Breast epithelium (tissue), 4 donors: ENCODE results near the gene MTCL1. TPM values are rescaled to one million over a fixed set of nuclear protein-coding genes. Genes with fewer than 3 reads are reported as not detected.

ENCODE experiments used
- DNase-seq, 2 donors: peaks; one replicate each; pipeline ENCODE4 v3.0.0-alpha.2; 2019; ENCODE audit warnings: low spot score in 2 of 2
- H3K27ac ChIP-seq, 2 donors: fragments of 200-600 bp; sonication (generic) in 1 of 2; one replicate each; pipeline ENCODE4 v1.5.1; 2016 to 2019; ENCODE audit warnings: mild to moderate bottlenecking in 1 of 2
- H3K27me3 ChIP-seq, 2 donors: fragments of 200-600 bp; sonication (generic) in 1 of 2; one replicate each; pipeline versions ENCODE4 v1.5.1 to v1.6.0; 2017 to 2019; ENCODE audit warnings: control low read depth in 1 of 2, mild to moderate bottlenecking in 1 of 2
- H3K36me3 ChIP-seq: fragments of 200-600 bp; one replicate; pipeline ENCODE4 v1.5.1; 2019
- H3K4me1 ChIP-seq, 2 donors: fragments of 200-600 bp; sonication (generic); one replicate each; pipeline ENCODE4 v1.5.1; 2016 to 2019; ENCODE audit warnings: control low read depth in 1 of 2
- H3K4me3 ChIP-seq, 3 donors: fragments of 200-600 bp; sonication (generic); 1 replicate in 2 of 3; 2 replicates in 1 of 3; pipeline ENCODE4 v1.5.1; 2016 to 2019; ENCODE audit warnings: mild to moderate bottlenecking in 3 of 3, moderate library complexity in 2 of 3
- H3K9me3 ChIP-seq, 2 donors: fragments of 200-600 bp; sonication (generic) in 1 of 2; one replicate each; pipeline ENCODE4 v1.5.1; 2016 to 2019; ENCODE audit warnings: control low read depth in 1 of 2
- POLR2A ChIP-seq: fragments of 450-650 bp; IDR thresholded peaks from one replicate; pipeline ENCODE4 v1.6.1; 2016; ENCODE audit warnings: antibody characterized with exemption, mild to moderate bottlenecking, moderate library complexity
- POLR2AphosphoS5 ChIP-seq, 3 donors: sonication (generic); formaldehyde crosslinking; IDR thresholded peaks; one replicate each; pipeline ENCODE4 v1.6.1; 2017; ENCODE audit warnings: antibody characterized with exemption in 3 of 3
- intact Hi-C: fragments of 100-400 bp; cut with DNase I; formaldehyde crosslinking; loops from one replicate; pipeline ENCODE4 v1.15.1; 2023; ENCODE audit warnings: low total_unique reads
- total RNA-seq, 3 donors: library from RNA; depleted of rRNA; stranded (reverse); fragments of >200 nt; gene quantifications; one replicate each; pipeline ENCODE4 v1.1.0, GENCODE V29; 2016
- TF ChIP-seq, protein P1 (sequence below), 3 donors: fragments of 450-650 bp; IDR thresholded peaks; one replicate each; pipeline ENCODE4 v1.5.1; 2016 to 2017; ENCODE audit warnings: antibody characterized with exemption in 3 of 3, mild to moderate bottlenecking in 3 of 3, moderate library complexity in 3 of 3

The MTCL1 gene
- total RNA-seq, 3 donors from 2014 or later = 4.9 to 9.1 (median 7.2) TPM

DNA sequence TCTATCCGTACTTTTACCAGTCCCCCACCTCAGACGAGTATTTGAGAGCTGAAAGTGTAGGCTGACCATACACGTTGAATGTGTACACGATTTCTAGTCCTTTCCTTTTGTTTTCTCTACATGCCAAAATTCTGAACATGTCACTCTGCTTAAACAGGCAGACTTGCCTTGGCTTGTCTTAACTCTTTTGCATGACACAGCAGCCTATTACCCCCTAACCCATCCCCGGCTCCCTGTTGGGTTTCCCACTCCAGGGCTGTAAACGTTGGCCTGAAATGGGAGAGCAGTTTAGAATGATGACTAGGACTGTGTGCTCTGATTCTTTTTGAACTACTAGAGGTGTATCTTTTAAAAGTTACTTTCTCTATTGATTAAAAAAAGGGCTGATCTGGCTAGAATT is 19.1 kb downstream of the MTCL1 start:
- no peak for DNase-seq
- Histone ChIP-seq H3K27ac (no peak overlapping the region), H3K4me3 (no peak overlapping the region), H3K36me3 (no peaks in the 10 kb centered on the region), H3K4me1 (no peaks in the 10 kb centered on the region), H3K9me3 (no peaks in the 10 kb centered on the region), H3K27me3 (no peaks in the 10 kb centered on the region)
- intact Hi-C loops = no loop called here
- TF ChIP-seq POLR2AphosphoS5 (IDR thresholded peaks at IDR 0.05) = no peak
- TF ChIP-seq, protein P1, sequence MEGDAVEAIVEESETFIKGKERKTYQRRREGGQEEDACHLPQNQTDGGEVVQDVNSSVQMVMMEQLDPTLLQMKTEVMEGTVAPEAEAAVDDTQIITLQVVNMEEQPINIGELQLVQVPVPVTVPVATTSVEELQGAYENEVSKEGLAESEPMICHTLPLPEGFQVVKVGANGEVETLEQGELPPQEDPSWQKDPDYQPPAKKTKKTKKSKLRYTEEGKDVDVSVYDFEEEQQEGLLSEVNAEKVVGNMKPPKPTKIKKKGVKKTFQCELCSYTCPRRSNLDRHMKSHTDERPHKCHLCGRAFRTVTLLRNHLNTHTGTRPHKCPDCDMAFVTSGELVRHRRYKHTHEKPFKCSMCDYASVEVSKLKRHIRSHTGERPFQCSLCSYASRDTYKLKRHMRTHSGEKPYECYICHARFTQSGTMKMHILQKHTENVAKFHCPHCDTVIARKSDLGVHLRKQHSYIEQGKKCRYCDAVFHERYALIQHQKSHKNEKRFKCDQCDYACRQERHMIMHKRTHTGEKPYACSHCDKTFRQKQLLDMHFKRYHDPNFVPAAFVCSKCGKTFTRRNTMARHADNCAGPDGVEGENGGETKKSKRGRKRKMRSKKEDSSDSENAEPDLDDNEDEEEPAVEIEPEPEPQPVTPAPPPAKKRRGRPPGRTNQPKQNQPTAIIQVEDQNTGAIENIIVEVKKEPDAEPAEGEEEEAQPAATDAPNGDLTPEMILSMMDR (IDR thresholded peaks at IDR 0.05) = no peak
- no peak for TF ChIP-seq POLR2A

DNA sequence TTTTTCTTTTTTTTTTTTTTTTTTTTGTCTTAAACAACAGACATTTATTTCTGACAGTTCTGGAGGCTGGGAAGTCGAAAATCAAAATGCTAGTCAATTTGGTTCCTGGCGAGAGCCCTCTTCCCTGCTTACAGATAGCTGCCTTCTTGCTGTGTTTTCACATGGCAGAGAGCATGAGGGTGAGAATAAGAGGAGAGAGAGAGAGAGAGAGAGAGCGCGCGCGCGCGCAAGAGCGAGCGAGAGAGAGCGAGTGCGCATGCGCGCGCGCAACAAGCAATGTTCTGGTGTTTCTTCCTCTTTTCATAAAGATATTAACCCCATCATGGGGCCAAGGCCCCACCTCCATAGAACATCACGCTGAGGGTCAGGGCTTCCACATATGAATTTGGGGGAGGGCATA is 20.9 kb downstream of the MTCL1 start:
- TF ChIP-seq, protein P1 (IDR thresholded peaks at IDR 0.05) = no peak
- no peak for TF ChIP-seq POLR2AphosphoS5 (IDR thresholded peaks at IDR 0.05)
- TF ChIP-seq POLR2A = no peak
- H3K27me3 ChIP-seq = no peaks in the 10 kb centered on the region
- no peaks in the 10 kb centered on the region for H3K4me1 ChIP-seq
- intact Hi-C loops = loop anchor here (2.0 kb wide), 1 partner anchor 29 kb away; no protein-coding TSS in a partner anchor
- H3K4me3 ChIP-seq = no peak overlapping the region
- no peaks in the 10 kb centered on the region for H3K36me3 ChIP-seq
- DNase-seq = no peak
- no peak overlapping the region for H3K27ac ChIP-seq
- no peaks in the 10 kb centered on the region for H3K9me3 ChIP-seq

DNA sequence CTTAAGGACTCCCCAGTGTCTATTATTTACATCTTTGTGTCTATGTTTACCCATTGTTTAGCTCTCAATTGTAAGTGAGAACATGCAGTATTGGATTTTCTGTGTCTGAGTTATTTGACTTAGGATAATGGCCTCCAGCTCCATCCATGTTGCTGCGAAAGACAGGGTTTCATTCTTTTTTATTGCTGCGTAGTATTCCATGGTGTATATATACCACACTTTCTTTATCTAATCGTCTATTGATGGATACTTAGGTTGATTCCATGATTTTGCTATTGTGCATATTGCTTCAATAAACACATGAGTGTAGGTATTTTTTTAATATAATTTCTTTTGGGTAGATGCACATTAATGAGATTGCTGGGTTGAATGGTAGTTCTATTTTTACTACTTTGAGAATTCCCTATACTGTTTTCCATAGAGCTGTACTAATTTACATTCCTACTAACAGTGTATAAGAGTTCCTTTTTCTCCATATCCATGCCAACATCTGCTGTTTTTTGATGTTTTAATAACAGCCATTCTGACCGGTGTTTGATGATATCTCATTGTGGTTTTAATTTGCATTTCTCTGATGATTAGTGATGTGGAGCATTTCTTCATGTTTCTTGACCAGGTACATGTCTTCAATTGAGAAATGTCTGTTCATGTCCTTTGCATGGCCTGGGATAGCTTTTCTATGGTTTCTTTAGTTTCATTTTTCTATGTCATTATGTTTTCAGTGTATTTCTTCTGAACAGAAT is 21.8 kb downstream of the MTCL1 start:
- Histone ChIP-seq H3K27me3 (no peaks in the 10 kb centered on the region), H3K27ac (no peak overlapping the region), H3K4me3 (no peak overlapping the region), H3K4me1 (no peaks in the 10 kb centered on the region), H3K36me3 (no peaks in the 10 kb centered on the region), H3K9me3 (no peaks in the 10 kb centered on the region)
- DNase-seq = no peak
- TF ChIP-seq POLR2A = no peak
- no peak for TF ChIP-seq POLR2AphosphoS5 (IDR thresholded peaks at IDR 0.05)
- TF ChIP-seq, protein P1 (IDR thresholded peaks at IDR 0.05) = no peak
- intact Hi-C loops = loop anchor here (2.0 kb wide), 1 partner anchor 28 kb away; no protein-coding TSS in a partner anchor

DNA sequence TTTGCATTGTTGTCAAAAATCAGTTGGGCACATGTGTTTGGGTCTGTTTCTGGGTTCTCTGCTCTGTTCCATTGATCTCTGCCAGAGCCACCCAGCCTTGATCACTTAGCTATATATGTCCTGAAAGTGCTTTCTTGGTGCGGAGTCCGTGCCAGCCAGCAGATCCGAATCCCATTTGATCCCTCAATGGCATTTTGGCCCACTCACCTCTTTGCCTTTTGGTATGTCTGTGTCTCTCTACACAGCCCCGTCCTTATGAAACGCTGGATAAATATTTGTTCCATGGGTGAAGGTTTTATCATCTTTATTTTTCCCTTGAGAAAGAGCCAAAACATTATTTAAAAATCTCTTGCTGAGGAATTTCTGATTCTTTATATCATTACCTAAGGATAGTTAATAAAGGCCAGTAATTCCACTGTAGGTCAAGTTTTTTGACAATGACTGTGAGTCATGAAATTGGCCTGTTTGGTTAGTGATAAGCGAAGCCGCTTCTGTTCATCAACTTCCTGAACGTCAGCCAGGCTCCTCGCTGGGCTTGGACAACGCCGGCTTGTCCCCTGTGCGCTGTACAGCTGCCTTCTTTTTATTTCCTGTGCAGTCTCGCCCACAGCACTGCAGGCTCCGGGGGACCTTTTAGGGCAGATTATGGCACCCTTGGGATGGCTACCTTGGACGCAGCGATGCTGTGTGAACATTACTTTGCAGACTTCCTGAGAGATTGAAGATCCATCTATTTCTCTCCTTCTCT is 24.9 kb downstream of the MTCL1 start:
- no peaks in the 10 kb centered on the region for H3K27me3 ChIP-seq
- H3K9me3 ChIP-seq = no peaks in the 10 kb centered on the region
- no peak overlapping the region for H3K27ac ChIP-seq
- no peaks in the 10 kb centered on the region for H3K36me3 ChIP-seq
- no peak overlapping the region for H3K4me3 ChIP-seq
- no peak for DNase-seq
- H3K4me1 ChIP-seq = no peaks in the 10 kb centered on the region
- TF ChIP-seq POLR2A (no peak), POLR2AphosphoS5 (IDR thresholded peaks at IDR 0.05) (no peak)
- TF ChIP-seq, protein P1 (IDR thresholded peaks at IDR 0.05) = no peak
- intact Hi-C loops = no loop called here
